Posterior vena cava (tissue), 2 donors: Measurements from ENCODE around the gene HPSE2. TPM values are rescaled to one million over a fixed set of nuclear protein-coding genes. Genes with fewer than 3 reads are reported as not detected.

Experiments
- DNase-seq: peaks from one replicate; pipeline ENCODE4 v3.0.0-alpha.2; 2020; ENCODE audit warnings: low spot score
- intact Hi-C, 2 donors: fragments of 100-400 bp; cut with DNase I; formaldehyde crosslinking; loops; one replicate each; pipeline versions ENCODE4 v1.14.1 to v1.14.2; 2022 to 2023
- total RNA-seq, 2 donors: library from RNA; stranded (reverse); fragmentation: NEBNext Ultra II Directional; extraction: Animal tissue kit (Norgen Biotek cat#: 25700); gene quantifications; one replicate each; pipeline ENCODE4 v1.2.1, GENCODE V29; 2021
- donor health status: DM: yes; HTN: yes; CAD: no.
- donor health status: DM: yes; HTN: yes; CAD: no.

HPSE2 gene
- total RNA-seq, 2 donors from 2014 or later: 0.14 TPM; not detected in 1

GRCh38 chr10:98463976-98464754 is 771.5 kb downstream of the HPSE2 start:
- no peak for DNase-seq
- intact Hi-C loops: loop anchor here in 1 of 2 donors (10.0 kb wide), 1 partner anchor 201 kb away; no protein-coding TSS in a partner anchor

GRCh38 chr10:98463016-98463415 is 772.6 kb downstream of the HPSE2 start:
- DNase-seq: no peak

GRCh38 chr10:98461500-98461842 is 774.2 kb downstream of the HPSE2 start:
- intact Hi-C loops: loop anchor here in 1 of 2 donors (10.0 kb wide), 1 partner anchor 203 kb away; no protein-coding TSS in a partner anchor
- DNase-seq: no peak

More at GRCh38 chr10:98463016-98463415, 772.6 kb downstream of the HPSE2 start:
- intact Hi-C loops: loop anchor here in 1 of 2 donors (10.0 kb wide), 1 partner anchor 202 kb away; no protein-coding TSS in a partner anchor

- intact Hi-C loops: loop anchor here in 1 of 2 donors (10.0 kb wide), 1 partner anchor 204 kb away; no protein-coding TSS in a partner anchor
- DNase-seq: no peak
Observed at GRCh38 chr10:98460837-98461499, 774.7 kb downstream of the HPSE2 start.

GRCh38 chr10:98458809-98459784 is 776.6 kb downstream of the HPSE2 start:
- no peak for DNase-seq
- intact Hi-C loops: no loop called here

GRCh38 chr10:98457721-98458120 is 777.9 kb downstream of the HPSE2 start:
- intact Hi-C loops: no loop called here
- DNase-seq: no peak

GRCh38 chr10:98456686-98457482 is 778.8 kb downstream of the HPSE2 start:
- intact Hi-C loops: no loop called here
- DNase-seq: no peak

- intact Hi-C loops: no loop called here
- DNase-seq: no peak
Observed at GRCh38 chr10:98456043-98456570, 779.5 kb downstream of the HPSE2 start.

- intact Hi-C loops: no loop called here
- no peak for DNase-seq
Observed at GRCh38 chr10:98453729-98454128, 781.9 kb downstream of the HPSE2 start.

- intact Hi-C loops: no loop called here
- DNase-seq: no peak
Observed at GRCh38 chr10:98450618-98451017, 785.0 kb downstream of the HPSE2 start.

GRCh38 chr10:98449287-98449686 is 786.4 kb downstream of the HPSE2 start:
- DNase-seq: no peak
- intact Hi-C loops: no loop called here

GRCh38 chr10:98446661-98447221 is 788.9 kb downstream of the HPSE2 start, which contains the start of gene HPS1:
Gene HPS1 (minus strand): TSS chr10:98446935. CDS start chr10:98443240, 3,695 bp downstream.
- intact Hi-C loops: no loop called here
- DNase-seq: peak; percentile 96

GRCh38 chr10:98446151-98446660 is 789.4 kb downstream of the HPSE2 start:
- intact Hi-C loops: no loop called here
- peak; percentile 89 for DNase-seq

- intact Hi-C loops: no loop called here
- DNase-seq: no peak
Observed at GRCh38 chr10:98445200-98445812, 790.3 kb downstream of the HPSE2 start.

GRCh38 chr10:98444314-98445006 is 791.2 kb downstream of the HPSE2 start:
- intact Hi-C loops: no loop called here
- no peak for DNase-seq

GRCh38 chr10:98438715-98439114 is 796.9 kb downstream of the HPSE2 start:
- DNase-seq: no peak
- intact Hi-C loops: no loop called here

GRCh38 chr10:98436704-98437103 is 798.9 kb downstream of the HPSE2 start:
- no peak for DNase-seq
- intact Hi-C loops: no loop called here
